H1 (cell line): ENCODE data around the gene CAP1. TPM values are rescaled to one million over a fixed set of nuclear protein-coding genes. Genes with fewer than 3 reads are reported as not detected.

ENCODE experiments used
- CTCF ChIA-PET: fragments of 300-600 bp; sonication (Branson Sonifier 250); formaldehyde crosslinking; loops from one replicate; lab custom pipeline; 2021; ENCODE audit not compliant: partially characterized antibody; lab: Charles Lee
- POLR2A ChIA-PET: fragments of 300-600 bp; sonication (Branson Sonifier 250); formaldehyde crosslinking; loops from one replicate; lab custom pipeline; 2021; ENCODE audit warnings: inconsistent platforms; ENCODE audit not compliant: partially characterized antibody; lab: Charles Lee
- DNase-seq, 2 experiments: peaks; one replicate each; pipeline versions ENCODE4 v3.0.0 to v3.0.0-alpha.2; 2010 to 2022; ENCODE audit warnings: low spot score in 2 of 2, low read depth in 1 of 2, mixed read lengths in 1 of 2
- FAIRE-seq: peaks from 2 replicates; lab custom pipeline; 2011; peaks lifted over from hg19 to GRCh38; lab: Jason Lieb, UNC
- H2AFZ ChIP-seq: 2 replicates; pipeline ENCODE4 v1.8.1; 2012; ENCODE audit warnings: low read length, inconsistent platforms
- H2AK5ac ChIP-seq: 2 replicates; pipeline ENCODE4 v1.6.1; 2013; ENCODE audit warnings: low read depth, low read length
- H2BK120ac ChIP-seq: replicated peaks from 2 replicates; pipeline ENCODE3; 2013; ENCODE audit warnings: low read depth, low read length, inconsistent platforms
- H2BK12ac ChIP-seq: 2 replicates; pipeline ENCODE4 v1.6.1; 2013; ENCODE audit warnings: low read depth, low read length
- H2BK15ac ChIP-seq: 2 replicates; pipeline ENCODE4 v1.6.1; 2013; ENCODE audit warnings: low read length
- H2BK20ac ChIP-seq: 2 replicates; pipeline ENCODE4 v1.6.1; 2013; ENCODE audit warnings: low read length
- H2BK5ac ChIP-seq: 2 replicates; pipeline ENCODE4 v1.6.1; 2013; ENCODE audit warnings: low read depth, low read length
- H3K14ac ChIP-seq: 2 replicates; pipeline ENCODE4 v1.6.1; 2013; ENCODE audit warnings: inconsistent platforms; ENCODE audit not compliant: insufficient read length
- H3K18ac ChIP-seq: 2 replicates; pipeline ENCODE4 v1.6.1; 2013; ENCODE audit warnings: low read length; ENCODE audit errors: extremely low read depth
- H3K23ac ChIP-seq: 2 replicates; pipeline ENCODE4 v1.6.1; 2013; ENCODE audit warnings: inconsistent platforms; ENCODE audit not compliant: insufficient read length
- H3K23me2 ChIP-seq: 2 replicates; pipeline ENCODE4 v1.6.1; 2013; ENCODE audit warnings: low read depth, low read length
- H3K27ac ChIP-seq: 2 replicates; pipeline ENCODE4 v1.6.1; 2011; ENCODE audit warnings: low read depth, low read length, inconsistent platforms
- H3K27me3 ChIP-seq, 4 experiments: replicated peaks in 1 of 4; 1 replicate in 1 of 4; 2 replicates in 3 of 4; pipeline versions ENCODE4 v1.6.1 to v1.8.1; 2011 to 2013; ENCODE audit warnings: low read length in 3 of 4, mild to moderate bottlenecking in 3 of 4, inconsistent platforms in 2 of 4, mixed read lengths in 2 of 4, moderate library complexity in 1 of 4; ENCODE audit not compliant: control insufficient read depth in 3 of 4, insufficient read depth in 3 of 4; ENCODE audit errors: extremely low read depth in 1 of 4
- H3K36me3 ChIP-seq, 4 experiments: 2 replicates each; pipeline versions ENCODE4 v1.6.1 to v1.8.1; 2011 to 2013; ENCODE audit warnings: mild to moderate bottlenecking in 4 of 4, low read length in 3 of 4, moderate library complexity in 2 of 4, control low read depth in 1 of 4, inconsistent platforms in 1 of 4; ENCODE audit not compliant: insufficient read depth in 4 of 4, control insufficient read depth in 2 of 4
- H3K4ac ChIP-seq: replicated peaks from 2 replicates; pipeline ENCODE3; 2013; ENCODE audit warnings: low read length, low read depth, mixed read lengths, inconsistent platforms; ENCODE audit not compliant: insufficient read length
- H3K4me1 ChIP-seq, 4 experiments: replicated peaks in 1 of 4; 1 replicate in 1 of 4; 2 replicates in 3 of 4; pipeline versions ENCODE4 v1.6.1 to v1.8.1; 2011 to 2013; ENCODE audit warnings: low read length in 3 of 4, inconsistent platforms in 2 of 4, mixed read lengths in 1 of 4; ENCODE audit not compliant: insufficient read depth in 4 of 4, control insufficient read depth in 3 of 4
- H3K4me2 ChIP-seq, 2 experiments: 2 replicates each; pipeline versions ENCODE4 v1.6.1 to v1.8.1; 2011 to 2013; ENCODE audit warnings: low read depth in 2 of 2, low read length in 2 of 2, control low read depth in 1 of 2, inconsistent platforms in 1 of 2, mild to moderate bottlenecking in 1 of 2; ENCODE audit not compliant: insufficient read depth in 1 of 2
- H3K4me3 ChIP-seq, 4 experiments: fragments of 200-600, 300-600 bp in 1 of 4; sonication (generic), shearing (Covaris generic), sonication (Bioruptor Twin) in 1 of 4; 2 replicates each; pipeline versions ENCODE4 v1.5.1 to v1.8.1; 2011 to 2016; ENCODE audit warnings: low read length in 4 of 4, low read depth in 3 of 4, control low read depth in 2 of 4, inconsistent platforms in 2 of 4, mild to moderate bottlenecking in 2 of 4, mixed read lengths in 1 of 4, moderate library complexity in 1 of 4; ENCODE audit not compliant: insufficient read depth in 2 of 4; ENCODE audit errors: extremely low read depth in 1 of 4
- H3K56ac ChIP-seq: replicated peaks from 2 replicates; pipeline ENCODE3; 2013; ENCODE audit warnings: low read depth, mild to moderate bottlenecking, mixed read lengths, low read length, inconsistent platforms; ENCODE audit not compliant: insufficient read length
- H3K79me1 ChIP-seq: 2 replicates; pipeline ENCODE4 v1.6.1; 2013; ENCODE audit warnings: low read depth, low read length, control low read depth
- H3K79me2 ChIP-seq, 2 experiments: 2 replicates each; pipeline versions ENCODE4 v1.6.1 to v1.8.1; 2012 to 2013; ENCODE audit warnings: low read length in 2 of 2, mild to moderate bottlenecking in 2 of 2, inconsistent platforms in 1 of 2; ENCODE audit not compliant: insufficient read depth in 2 of 2, control insufficient read depth in 1 of 2
- H3K9ac ChIP-seq, 4 experiments: replicated peaks in 1 of 4; 1 replicate in 1 of 4; 2 replicates in 3 of 4; pipeline versions ENCODE4 v1.6.1 to v1.8.1; 2011 to 2013; ENCODE audit warnings: low read depth in 3 of 4, low read length in 3 of 4, control low read depth in 2 of 4, mild to moderate bottlenecking in 2 of 4, moderate library complexity in 2 of 4, inconsistent platforms in 1 of 4; ENCODE audit errors: extremely low read depth in 1 of 4
- H3K9me3 ChIP-seq, 2 experiments: 2 replicates each; pipeline versions ENCODE4 v1.6.1 to v1.8.1; 2012 to 2013; ENCODE audit warnings: mild to moderate bottlenecking in 2 of 2, moderate library complexity in 2 of 2, control low read depth in 1 of 2, inconsistent platforms in 1 of 2, low read depth in 1 of 2, low read length in 1 of 2, mixed read lengths in 1 of 2; ENCODE audit not compliant: insufficient read depth in 2 of 2
- H4K20me1 ChIP-seq, 2 experiments: replicated peaks in 1 of 2; 2 replicates each; pipeline versions ENCODE3 to v1.8.1; 2011 to 2013; ENCODE audit warnings: inconsistent platforms in 2 of 2, low read length in 2 of 2, mild to moderate bottlenecking in 1 of 2; ENCODE audit not compliant: insufficient read depth in 2 of 2, control insufficient read depth in 1 of 2
- H4K5ac ChIP-seq: 2 replicates; pipeline ENCODE4 v1.6.1; 2013; ENCODE audit warnings: low read length, low read depth, mixed read lengths, inconsistent platforms; ENCODE audit not compliant: insufficient read length
- H4K8ac ChIP-seq: 2 replicates; pipeline ENCODE4 v1.8.0; 2013; ENCODE audit warnings: mild to moderate bottlenecking, moderate library complexity, low read length, inconsistent platforms; ENCODE audit not compliant: insufficient read depth; ENCODE audit errors: extremely low read depth
- H4K91ac ChIP-seq: replicated peaks from 2 replicates; pipeline ENCODE3; 2013; ENCODE audit warnings: low read length, mixed read lengths, inconsistent platforms; ENCODE audit not compliant: insufficient read length
- ASH2L ChIP-seq: fragments of 200-600, 300-600 bp; sonication (generic); IDR thresholded peaks from one replicate; pipeline ENCODE4 v1.7.1; 2017; ENCODE audit warnings: low read length
- CBX5 ChIP-seq: fragments of 300-800, 300-1000 bp; sonication (generic); IDR thresholded peaks from 2 replicates; pipeline ENCODE4 v1.7.1; 2016; ENCODE audit warnings: antibody characterized with exemption, low read length, low read depth
- CEBPB ChIP-seq: IDR thresholded peaks from 2 replicates; pipeline ENCODE4 v1.6.1; 2012; ENCODE audit warnings: low read depth, low read length
- EGR1 ChIP-seq: IDR thresholded peaks from 2 replicates; pipeline ENCODE4 v1.6.1; 2011; ENCODE audit warnings: low read depth, low read length, borderline replicate concordance
- EZH2 ChIP-seq: fragments of 200-600 bp; sonication (generic); IDR thresholded peaks from 2 replicates; pipeline ENCODE4 v1.7.1; 2012; ENCODE audit warnings: low read depth, mild to moderate bottlenecking, moderate library complexity, low read length, inconsistent platforms; ENCODE audit not compliant: severe bottlenecking
- GTF2F1 ChIP-seq: IDR thresholded peaks from 2 replicates; pipeline ENCODE4 v1.6.1; 2012; ENCODE audit warnings: low read depth, low read length, improper control_type of control experiment, borderline replicate concordance
- PHF8 ChIP-seq: fragments of 200-600 bp; sonication (generic); conservative IDR thresholded peaks from 2 replicates; pipeline ENCODE4 v1.7.1; 2012; ENCODE audit warnings: low read depth, mild to moderate bottlenecking, inconsistent platforms, low read length, moderate library complexity
- POU5F1 ChIP-seq: IDR thresholded peaks from 2 replicates; pipeline ENCODE4 v1.6.1; 2011; ENCODE audit warnings: low read depth, mild to moderate bottlenecking, low read length, moderate library complexity
- RAD21 ChIP-seq, 2 experiments: IDR thresholded peaks in 1 of 2; conservative IDR thresholded peaks in 1 of 2; 2 replicates each; pipeline ENCODE4 v1.6.1; 2011; ENCODE audit warnings: low read depth in 2 of 2, low read length in 2 of 2, improper control_type of control experiment in 1 of 2, inconsistent platforms in 1 of 2, mild to moderate bottlenecking in 1 of 2, moderate library complexity in 1 of 2
- RBBP5 ChIP-seq: IDR thresholded peaks from 2 replicates; pipeline ENCODE4 v1.7.1; 2012; ENCODE audit warnings: low read depth, mild to moderate bottlenecking, inconsistent platforms, low read length, moderate library complexity, borderline replicate concordance
- SUZ12 ChIP-seq: fragments of 200-600 bp; sonication (generic); IDR thresholded peaks from 2 replicates; pipeline ENCODE4 v1.6.1; 2012; ENCODE audit warnings: mild to moderate bottlenecking, inconsistent platforms, low read length, moderate library complexity, mixed read lengths
- WGBS, 2 experiments: shearing (Covaris generic) in 1 of 2; methylation state at CpG; one replicate each; pipeline versions ENCODE4 v1.1.6 to v1.1.7; 2013 to 2015; ENCODE audit warnings: low lambda C conversion rate in 2 of 2, mixed read lengths in 2 of 2, inconsistent platforms in 1 of 2, low coverage in 1 of 2, missing lambda C conversion rate in 1 of 2; ENCODE audit not compliant: insufficient replicate concordance in 2 of 2, insufficient coverage in 1 of 2, insufficient read length in 1 of 2; ENCODE audit errors: extremely low coverage in 1 of 2, missing lambda C conversion rate in 1 of 2; 5-methylcytosine and 5-hydroxymethylcytosine counted together
- polyA plus RNA-seq, 7 experiments: library from polyadenylated mRNA; depleted of rRNA in 3 of 7; stranded (reverse) in 5 of 7; unstranded in 2 of 7; fragments of >200 nt in 5 of 7; fragments of 200-250 nt in 2 of 7; gene quantifications; 1 replicate in 5 of 7; 2 replicates in 1 of 7; 4 replicates in 1 of 7; pipeline versions ENCODE4 v1.2.1 to v1.2.3, GENCODE V29; 2011 to 2013; ENCODE audit warnings: missing spikeins in 2 of 7, mixed read lengths in 2 of 7
- total RNA-seq: library from RNA; stranded (reverse); fragmentation: NEBNext Ultra II Directional; extraction: Animal tissue kit (Norgen Biotek cat#: 25700); gene quantifications from 2 replicates; pipeline ENCODE4 v1.2.1, GENCODE V29; 2021
- TF ChIP-seq, protein P1 (sequence below): IDR thresholded peaks from 2 replicates; pipeline ENCODE4 v1.6.1; 2012; ENCODE audit warnings: low read length, inconsistent platforms

Gene CAP1
- total and polyA plus RNA-seq, 2 of the 8 experiments (the other 6 are each of a cell fraction or from before 2014, with no cell fraction given): 140 to 295 TPM

DNA sequence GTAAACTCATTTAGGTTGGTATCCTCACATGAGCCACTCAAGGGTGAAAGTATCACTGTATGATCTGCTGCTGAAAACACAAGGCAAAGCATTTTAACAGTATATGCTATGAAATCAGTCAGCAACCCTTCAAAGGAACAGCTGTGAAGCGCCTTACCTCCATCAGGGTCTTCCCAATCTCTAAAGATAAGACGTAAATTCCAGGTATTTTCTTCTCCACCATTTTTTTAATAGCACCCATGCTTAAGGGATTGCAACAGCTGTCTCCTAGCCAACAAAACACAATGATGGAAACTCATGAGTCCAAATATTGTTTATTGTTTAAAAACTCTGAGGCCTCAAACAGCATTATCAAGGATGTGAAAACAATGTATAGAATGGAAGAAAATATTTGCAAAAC is 51.7 kb downstream of the CAP1 start:
- no peaks in the 10 kb centered on the region for H3K9me3 ChIP-seq
- H3K18ac ChIP-seq: no peak overlapping the region
- H3K23ac ChIP-seq: no peak overlapping the region
- no peak for DNase-seq
- no peak overlapping the region for H2BK12ac ChIP-seq
- H4K5ac ChIP-seq: no peak overlapping the region
- no peak overlapping the region for H3K14ac ChIP-seq
- H3K4me2 ChIP-seq: no peak overlapping the region
- H3K56ac ChIP-seq: no peak overlapping the region
- no peak overlapping the region for H2AK5ac ChIP-seq
- no peaks in the 10 kb centered on the region for H3K27me3 ChIP-seq
- WGBS, 2 experiments: 92% methylated on average over 2 of the region's 2 CpGs; no CpG with 5 or more reads in 1 of the 2 experiments
- H3K4me3 ChIP-seq: no peak overlapping the region
- H3K27ac ChIP-seq: no peak overlapping the region
- no peak overlapping the region for H3K4ac ChIP-seq
- ChIA-PET POLR2A (no interaction called here), CTCF (interaction anchor here (1.0 to 2.0 kb wide), 6 partner anchors 50 to 313 kb away, joined by 3 to 6 read pairs (median 4); no protein-coding TSS in a partner anchor)
- H2BK20ac ChIP-seq: no peak overlapping the region
- peaks cover 6 to 48% (median 27%) of the 10 kb centered on the region in 4 experiments for H3K36me3 ChIP-seq
- H3K23me2 ChIP-seq: peaks cover 5% of the 10 kb centered on the region; the same call in 1 of the 2 replicates
- no peak overlapping the region for H2AFZ ChIP-seq
- H2BK120ac ChIP-seq: no peak overlapping the region
- no peaks in the 10 kb centered on the region; a peak in 2 of 7 replicates for H3K4me1 ChIP-seq
- no peak overlapping the region for H4K8ac ChIP-seq
- no peaks in the 10 kb centered on the region for H4K20me1 ChIP-seq
- no peak overlapping the region for H2BK15ac ChIP-seq
- no peak overlapping the region for H4K91ac ChIP-seq
- peaks cover 3% of the 10 kb centered on the region; the same call in 1 of the 2 replicates for H3K79me1 ChIP-seq
- H2BK5ac ChIP-seq: no peak overlapping the region
- FAIRE-seq: no peak
- no peak overlapping the region; a peak in 1 of 7 replicates for H3K9ac ChIP-seq
- peaks cover 4 to 28% of the 10 kb centered on the region in 2 experiments; a peak in 3 of 4 replicates for H3K79me2 ChIP-seq
- TF ChIP-seq EZH2 (no peak), RBBP5 (no peak), RAD21 (IDR thresholded peaks at IDR 0.05 in 1 of 2, conservative IDR thresholded peaks at IDR 0.05 in 1 of 2; ENCODE audit: low read depth in 2 of 2, low read length in 2 of 2) (no peak), POU5F1 (no peak), CEBPB (no peak), CBX5 (no peak), ASH2L (no peak), PHF8 (no peak), GTF2F1 (no peak), EGR1 (no peak), SUZ12 (no peak)
- TF ChIP-seq, protein P1, sequence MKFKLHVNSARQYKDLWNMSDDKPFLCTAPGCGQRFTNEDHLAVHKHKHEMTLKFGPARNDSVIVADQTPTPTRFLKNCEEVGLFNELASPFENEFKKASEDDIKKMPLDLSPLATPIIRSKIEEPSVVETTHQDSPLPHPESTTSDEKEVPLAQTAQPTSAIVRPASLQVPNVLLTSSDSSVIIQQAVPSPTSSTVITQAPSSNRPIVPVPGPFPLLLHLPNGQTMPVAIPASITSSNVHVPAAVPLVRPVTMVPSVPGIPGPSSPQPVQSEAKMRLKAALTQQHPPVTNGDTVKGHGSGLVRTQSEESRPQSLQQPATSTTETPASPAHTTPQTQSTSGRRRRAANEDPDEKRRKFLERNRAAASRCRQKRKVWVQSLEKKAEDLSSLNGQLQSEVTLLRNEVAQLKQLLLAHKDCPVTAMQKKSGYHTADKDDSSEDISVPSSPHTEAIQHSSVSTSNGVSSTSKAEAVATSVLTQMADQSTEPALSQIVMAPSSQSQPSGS: no peak
